Astrocyte (in vitro differentiated cells and primary cell): ENCODE results near the gene MESP1.

ENCODE experiments used
- CTCF ChIP-seq: IDR thresholded peaks from 2 replicates; pipeline ENCODE4 v1.5.1; 2011; ENCODE audit warnings: low read depth, mild to moderate bottlenecking, inconsistent platforms, low read length, moderate library complexity; ENCODE audit not compliant: insufficient read depth
- EZH2 ChIP-seq: IDR thresholded peaks from 2 replicates; pipeline ENCODE4 v1.6.1; 2012; ENCODE audit warnings: mild to moderate bottlenecking, low read length, inconsistent platforms; ENCODE audit not compliant: insufficient read depth

GRCh38 chr15:89746386-89746780, 4.7 kb downstream of the MESP1 start:
- no peak for TF ChIP-seq CTCF
- TF ChIP-seq EZH2 = no peak
